HG02852 (cell line): ENCODE results near the gene DDHD1.

Source experiments
- ATAC-seq: cut with Tn5 transposase; IDR thresholded peaks from one replicate; pipeline ENCODE4 v1.9.1; 2021; ENCODE audit warnings: mild to moderate bottlenecking, moderate library complexity; ENCODE audit not compliant: unreplicated experiment

The DDHD1 gene

DNA sequence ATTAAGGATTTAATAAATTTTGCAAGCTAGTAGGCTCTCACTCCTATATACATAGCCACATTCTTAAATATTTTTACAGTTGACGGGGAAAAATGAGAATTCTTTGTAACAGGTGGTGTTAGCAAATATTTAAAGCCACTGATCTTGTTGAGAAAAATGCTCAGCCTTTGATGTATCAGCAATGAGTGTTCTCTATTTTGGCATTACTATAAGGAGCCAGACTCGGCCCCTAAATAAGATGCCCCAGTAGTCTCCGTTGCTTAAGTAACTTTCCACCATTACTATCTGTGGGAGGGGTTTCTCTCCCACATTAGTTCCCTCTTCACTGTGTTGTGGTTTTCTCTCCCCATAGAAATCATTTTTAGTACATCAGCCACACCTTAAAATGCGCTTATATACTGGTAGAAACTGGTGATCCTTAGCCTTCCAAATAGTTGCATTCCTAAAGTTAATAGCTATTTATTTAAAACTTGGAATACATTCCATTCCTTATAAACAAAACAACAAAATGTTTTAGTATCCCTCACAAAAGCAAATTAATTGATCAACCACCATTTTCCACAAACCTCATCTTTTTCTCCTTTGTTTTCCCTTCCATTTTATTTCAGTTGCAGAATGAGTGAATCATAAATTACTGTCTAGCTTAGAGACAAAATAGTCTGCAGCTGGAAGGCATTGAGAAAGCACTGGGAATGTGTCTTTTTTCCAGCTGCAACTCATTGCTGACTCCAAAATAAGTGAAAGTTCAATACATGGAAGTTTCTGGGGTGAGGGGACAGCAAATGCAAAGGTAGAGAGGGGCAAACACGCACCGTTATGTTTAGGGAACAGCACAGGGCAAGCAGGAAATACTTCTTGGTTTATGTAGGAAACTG is 117.5 kb downstream of the DDHD1 start:
- ATAC-seq, result no peak

GRCh38 chr14:53034688-53035230 is 118.4 kb downstream of the DDHD1 start:
- no peak for ATAC-seq

DNA sequence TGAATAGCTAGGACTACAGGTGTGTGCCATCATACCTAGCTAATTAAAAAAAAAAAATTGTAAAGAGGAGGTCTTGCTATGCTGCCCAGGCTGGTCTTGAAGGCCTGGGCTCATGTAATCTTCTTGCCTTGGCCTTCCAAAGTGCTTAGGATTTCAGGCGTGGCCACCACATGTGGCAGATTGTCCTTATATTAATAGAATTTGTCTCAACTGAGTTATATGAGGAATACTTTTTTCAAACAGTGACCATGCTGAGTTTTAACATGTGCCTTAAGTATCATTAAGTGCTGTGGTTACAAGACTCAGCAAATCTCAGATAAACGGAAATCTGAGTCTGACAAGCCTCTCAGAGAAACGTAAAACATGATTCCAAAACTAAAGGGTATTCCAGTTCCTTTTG is 119.1 kb downstream of the DDHD1 start:
- no peak for ATAC-seq

DNA sequence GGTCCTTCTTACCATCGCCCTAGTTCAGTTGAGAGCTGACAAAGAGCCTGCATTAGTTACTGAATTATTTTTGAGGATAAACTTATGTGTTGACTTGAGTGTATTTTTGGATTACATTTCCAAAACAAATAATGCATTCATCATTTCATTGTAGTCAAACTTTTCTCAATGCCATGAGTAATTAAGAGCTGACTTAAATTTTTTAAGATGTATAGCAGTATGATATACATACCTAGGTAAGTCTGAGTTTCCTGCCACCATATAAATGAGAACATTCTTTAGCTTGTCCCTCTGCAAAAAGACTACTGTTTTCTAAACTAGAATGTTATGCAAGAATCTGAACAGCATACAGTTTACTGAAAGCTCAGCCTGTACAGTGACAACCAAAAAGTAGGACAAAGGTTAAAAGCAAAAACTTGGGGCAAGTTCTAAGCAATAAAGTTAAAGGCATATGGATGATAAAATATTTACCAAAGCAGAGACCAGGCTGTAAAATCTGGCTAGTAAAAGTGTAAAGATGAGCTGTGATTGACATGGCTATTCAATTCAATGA is 120.2 kb downstream of the DDHD1 start:
- ATAC-seq, result no peak

DNA sequence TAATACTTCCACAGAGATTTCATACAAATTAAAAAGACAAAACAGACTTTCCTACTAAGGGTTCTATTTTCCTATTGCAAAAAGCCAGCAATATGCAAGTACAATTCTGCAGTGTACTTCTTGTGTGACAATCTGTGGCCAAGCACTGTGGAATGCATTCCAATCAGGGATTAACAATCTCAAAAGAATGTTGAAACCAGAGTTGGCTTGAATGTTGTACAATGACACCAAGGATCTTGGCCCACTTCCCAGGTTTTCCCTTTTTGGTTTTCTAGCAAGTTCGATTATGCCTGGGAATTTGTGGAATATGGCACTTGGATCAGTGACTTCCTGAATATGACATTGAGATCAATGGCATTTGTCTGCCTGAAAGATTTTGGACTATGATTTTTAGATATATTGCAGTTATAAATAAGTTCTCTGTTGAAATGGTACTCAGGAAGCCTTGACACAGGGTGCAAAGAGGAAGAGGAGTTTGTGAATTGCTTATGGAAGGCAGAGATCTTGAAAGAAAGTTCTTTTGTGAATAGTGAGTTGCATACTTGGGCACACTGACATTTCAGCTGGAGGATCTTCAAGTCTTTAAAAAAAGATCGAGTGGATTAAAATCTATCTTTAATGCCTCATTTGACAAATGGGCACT is 120.8 kb downstream of the DDHD1 start:
- no peak for ATAC-seq

GRCh38 chr14:53027562-53027961 is 125.6 kb downstream of the DDHD1 start:
- ATAC-seq, result no peak

DNA sequence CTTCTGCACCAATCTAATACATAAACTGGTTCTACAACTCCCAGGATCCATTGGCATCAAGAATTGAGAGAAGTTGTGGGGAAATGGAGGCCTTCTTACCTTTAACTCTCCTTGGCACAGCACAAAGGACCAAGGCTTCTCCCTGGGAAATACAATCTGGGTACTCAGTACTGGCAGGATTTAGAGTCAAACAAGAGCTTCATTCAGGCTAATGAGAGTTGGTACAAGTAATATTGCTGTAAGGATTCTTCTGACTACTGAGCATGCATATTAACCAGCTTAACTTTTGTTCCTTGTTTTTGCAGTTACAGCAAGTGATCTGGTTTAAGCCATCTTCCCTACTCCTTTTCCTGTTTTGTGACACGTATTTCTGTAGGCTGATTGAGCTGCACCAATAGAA is 126.1 kb downstream of the DDHD1 start:
- no peak for ATAC-seq

- ATAC-seq, result no peak
Measured at GRCh38 chr14:53023325-53023724, 129.8 kb downstream of the DDHD1 start.

GRCh38 chr14:53022593-53022992 is 130.5 kb downstream of the DDHD1 start:
- no peak for ATAC-seq

DNA sequence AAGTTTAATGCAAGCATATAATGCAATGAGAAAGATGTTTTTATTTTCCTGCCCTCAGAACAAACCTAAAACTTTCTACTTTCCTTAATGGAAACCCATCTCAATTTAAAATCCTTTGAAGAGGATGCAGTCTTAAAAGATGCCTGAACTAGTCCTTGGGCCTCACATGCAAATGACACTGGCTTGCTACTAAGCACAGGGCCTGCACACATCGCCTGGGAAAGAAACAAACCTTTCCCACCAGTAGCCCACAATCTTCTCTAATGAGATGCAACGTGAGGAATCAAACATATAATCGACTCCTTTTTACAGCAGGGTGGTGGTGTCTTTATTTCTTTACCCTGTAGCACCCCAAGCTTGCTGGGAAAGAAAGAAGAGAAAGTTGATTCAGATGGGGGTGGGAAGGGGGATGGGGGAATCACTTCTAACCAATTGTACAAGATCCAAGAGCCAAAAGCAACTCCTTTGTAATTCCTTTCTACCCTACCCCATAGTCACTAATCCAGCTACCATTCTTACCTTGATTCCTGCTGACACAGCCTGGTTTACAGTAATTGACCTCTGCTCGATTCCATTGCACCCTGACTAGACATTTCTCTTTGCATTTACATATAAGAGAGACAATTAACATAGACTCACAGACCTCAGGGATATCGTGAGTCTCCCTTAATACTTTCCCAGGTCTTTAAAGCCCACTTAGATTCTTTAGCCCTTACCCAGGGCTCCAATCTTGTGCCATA is 132.8 kb downstream of the DDHD1 start:
- no peak for ATAC-seq

DNA sequence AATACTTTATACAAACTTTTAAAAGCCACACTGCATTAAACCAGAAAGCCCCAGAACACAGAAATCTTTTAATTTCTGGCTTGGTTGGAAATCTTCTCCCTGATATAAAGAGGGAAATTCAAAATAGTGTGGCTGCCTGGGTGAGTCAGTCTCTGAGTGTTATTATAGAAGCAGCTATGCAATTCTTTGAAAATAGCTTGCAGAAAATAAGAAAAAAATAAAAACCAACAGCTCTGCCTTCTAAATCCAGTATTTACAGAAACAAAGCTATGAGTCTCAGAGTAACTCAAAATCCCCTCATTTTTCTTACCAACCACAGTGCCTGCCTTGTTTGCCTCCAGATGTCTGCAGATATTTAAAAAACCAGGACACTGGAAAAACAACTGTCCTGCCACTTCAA is 133.7 kb downstream of the DDHD1 start:
- no peak for ATAC-seq

- no peak for ATAC-seq
Measured at GRCh38 chr14:53017837-53018236, 135.3 kb downstream of the DDHD1 start.

- ATAC-seq, result no peak
Measured at GRCh38 chr14:53016919-53017318, 136.2 kb downstream of the DDHD1 start.

DNA sequence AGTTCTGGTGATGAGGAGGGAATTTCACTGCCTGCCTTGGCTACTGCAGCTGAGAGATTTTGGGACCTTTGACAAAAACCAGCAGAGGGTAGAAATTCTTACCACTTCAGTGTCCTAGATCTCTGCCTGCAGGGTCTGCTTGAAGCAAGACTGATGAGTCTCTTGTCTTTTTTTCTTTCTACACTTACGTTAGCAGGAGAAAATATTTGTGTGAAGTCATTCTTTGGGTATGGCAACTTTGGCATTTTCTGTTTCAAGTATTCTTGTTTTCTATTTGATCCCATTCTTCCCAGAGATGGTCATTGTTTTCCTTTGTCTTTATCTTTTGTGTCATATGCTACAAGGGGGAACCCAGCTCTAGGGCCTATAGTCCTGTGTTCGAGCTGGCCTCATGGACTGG is 136.6 kb downstream of the DDHD1 start:
- no peak for ATAC-seq

GRCh38 chr14:53011053-53011462 is 142.1 kb downstream of the DDHD1 start:
- no peak for ATAC-seq

GRCh38 chr14:53010193-53011040 is 142.7 kb downstream of the DDHD1 start:
- ATAC-seq, result no peak

GRCh38 chr14:53006931-53007562 is 146.1 kb downstream of the DDHD1 start:
- no peak for ATAC-seq

- ATAC-seq, result no peak
Measured at GRCh38 chr14:53004976-53005375, 148.1 kb downstream of the DDHD1 start.

DNA sequence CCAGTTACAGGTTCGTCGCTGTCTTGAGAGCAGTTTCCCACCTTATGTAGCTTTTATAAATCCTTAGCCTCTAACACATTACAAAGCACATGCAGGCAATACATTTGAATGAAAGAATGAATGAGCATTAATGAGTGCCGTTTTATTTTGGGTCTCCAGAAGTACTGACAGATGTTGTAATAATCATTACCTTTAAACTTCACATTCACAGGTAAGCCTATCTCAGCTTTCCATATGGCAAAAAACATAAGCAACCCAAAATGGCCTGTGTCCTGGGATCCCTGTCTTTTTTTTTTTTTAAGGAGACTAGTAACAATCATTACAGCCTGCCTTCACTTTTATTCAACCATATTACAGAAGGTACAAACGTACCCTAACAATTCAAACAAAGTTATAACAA is 149.3 kb downstream of the DDHD1 start:
- ATAC-seq, result no peak

DNA sequence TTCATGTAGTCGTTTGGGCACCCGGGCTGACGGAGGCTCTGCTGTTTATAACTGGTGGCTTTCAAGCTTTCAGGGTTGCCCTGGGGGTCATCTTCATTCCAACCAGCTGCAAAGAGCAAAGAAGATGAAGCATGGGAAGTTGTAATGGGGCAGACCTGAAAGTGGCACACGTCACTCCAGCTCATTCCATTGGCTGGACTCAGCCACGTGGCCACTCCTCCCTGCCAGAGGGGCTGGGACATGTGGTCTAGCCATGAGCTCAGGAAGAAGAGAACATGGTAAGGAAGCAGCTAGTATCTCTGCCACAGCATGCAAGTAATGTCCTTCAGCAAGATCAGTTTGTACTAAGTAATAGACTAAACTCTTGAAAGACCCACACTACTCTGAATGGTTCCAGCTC is 150.5 kb downstream of the DDHD1 start:
- no peak for ATAC-seq
